Hepatocyte (in vitro differentiated cells): Measurements from ENCODE around the gene ADGRV1. TPM values are rescaled to one million over a fixed set of nuclear protein-coding genes. Genes with fewer than 3 reads are reported as not detected.

ENCODE experiments used
- DNase-seq: peaks from one replicate; pipeline ENCODE4 v3.0.0-alpha.2; 2016; ENCODE audit warnings: low spot score
- H2AFZ ChIP-seq: fragments of 200-600 bp; sonication (generic); 2 replicates; pipeline ENCODE4 v1.6.0; 2016; ENCODE audit warnings: antibody characterized with exemption, mild to moderate bottlenecking
- H3K27ac ChIP-seq: fragments of 200-600 bp; sonication (generic); 2 replicates; pipeline ENCODE4 v1.5.1; 2016; ENCODE audit warnings: mild to moderate bottlenecking
- H3K27me3 ChIP-seq: fragments of 200-600 bp; sonication (generic); 2 replicates; pipeline ENCODE4 v1.6.1; 2016
- H3K36me3 ChIP-seq: fragments of 200-600 bp; sonication (generic); replicated peaks from 2 replicates; pipeline ENCODE4 v1.5.1; 2016; ENCODE audit warnings: low read depth; ENCODE audit not compliant: insufficient read depth
- H3K4me1 ChIP-seq: fragments of 200-600 bp; sonication (generic); 2 replicates; pipeline ENCODE4 v1.5.1; 2016; ENCODE audit warnings: mild to moderate bottlenecking, moderate library complexity; ENCODE audit not compliant: insufficient read depth
- H3K4me2 ChIP-seq: fragments of 200-600 bp; sonication (generic); 2 replicates; pipeline ENCODE4 v1.6.0; 2016
- H3K4me3 ChIP-seq: fragments of 200-600 bp; sonication (generic); 2 replicates; pipeline ENCODE4 v1.5.1; 2016; ENCODE audit warnings: mild to moderate bottlenecking
- H3K79me2 ChIP-seq: fragments of 200-600 bp; sonication (generic); 2 replicates; pipeline ENCODE4 v1.6.0; 2017; ENCODE audit warnings: mild to moderate bottlenecking
- H3K9me2 ChIP-seq: fragments of 200-600 bp; sonication (generic); replicated peaks from 2 replicates; pipeline ENCODE4 v1.6.0; 2017; ENCODE audit warnings: mild to moderate bottlenecking; ENCODE audit not compliant: insufficient read depth
- H3K9me3 ChIP-seq: fragments of 200-600 bp; sonication (generic); 2 replicates; pipeline ENCODE4 v1.5.1; 2016; ENCODE audit warnings: low read depth, mild to moderate bottlenecking
- H4K20me1 ChIP-seq: fragments of 200-600 bp; sonication (generic); 2 replicates; pipeline ENCODE4 v1.6.0; 2016; ENCODE audit warnings: mild to moderate bottlenecking; ENCODE audit not compliant: insufficient read depth, poor library complexity, severe bottlenecking
- CTCF ChIP-seq: fragments of 200-600 bp; sonication (generic); IDR thresholded peaks from 2 replicates; pipeline ENCODE4 v1.5.1; 2016; ENCODE audit warnings: antibody characterized with exemption, mild to moderate bottlenecking; ENCODE audit not compliant: poor library complexity
- EZH2 ChIP-seq: fragments of 200-600 bp; sonication (generic); IDR thresholded peaks from 2 replicates; pipeline ENCODE4 v1.6.1; 2016; ENCODE audit warnings: antibody characterized with exemption, mild to moderate bottlenecking, borderline replicate concordance
- EZH2phosphoT487 ChIP-seq: fragments of 200-600 bp; sonication (generic); IDR thresholded peaks from one replicate; pipeline ENCODE4 v1.6.1; 2018; ENCODE audit warnings: antibody characterized with exemption, mild to moderate bottlenecking, low read depth, moderate library complexity; ENCODE audit not compliant: unreplicated experiment, severe bottlenecking
- WGBS: methylation state at CpG from one replicate; pipeline ENCODE4 v1.1.6; 2016; ENCODE audit warnings: low lambda C conversion rate; ENCODE audit errors: missing lambda C conversion rate; 5-methylcytosine and 5-hydroxymethylcytosine counted together
- polyA plus RNA-seq: library from polyadenylated mRNA; unstranded; fragments of >200 nt; fragmentation: Nextera tagmentation; extraction: Ambion mirVana; gene quantifications from 2 replicates; pipeline ENCODE4 v1.2.1, GENCODE V29; 2016
- total RNA-seq: library from RNA; depleted of rRNA; stranded (reverse); fragments of >200 nt; gene quantifications from 2 replicates; pipeline ENCODE4 v1.2.3, GENCODE V29; 2014

ADGRV1 gene
- total and polyA plus RNA-seq, 2 experiments from 2014 or later = 74.9 to 88.3 TPM

- no peak for TF ChIP-seq EZH2phosphoT487
- TF ChIP-seq EZH2 = no peak
- TF ChIP-seq CTCF = no peak
- H3K27ac ChIP-seq = no peak overlapping the region
- no peak overlapping the region for H3K4me3 ChIP-seq
- H3K4me1 ChIP-seq = peaks cover 36% of the 10 kb centered on the region
- 95% methylated on average over 2 of the region's 2 CpGs for WGBS
- no peaks in the 10 kb centered on the region for H3K27me3 ChIP-seq
- no peak overlapping the region for H3K4me2 ChIP-seq
- no peaks in the 10 kb centered on the region for H3K9me3 ChIP-seq
- no peak for DNase-seq
- no peaks in the 10 kb centered on the region for H3K79me2 ChIP-seq
- no peaks in the 10 kb centered on the region for H3K36me3 ChIP-seq
- H2AFZ ChIP-seq = no peak overlapping the region
- no peaks in the 10 kb centered on the region for H3K9me2 ChIP-seq
- H4K20me1 ChIP-seq = no peaks in the 10 kb centered on the region
Measured at GRCh38 chr5:91122651-91123050, 564.1 kb downstream of the ADGRV1 start.

GRCh38 chr5:91123291-91123690 lies 564.7 kb downstream of the ADGRV1 start:
- no peak overlapping the region for H3K4me2 ChIP-seq
- H4K20me1 ChIP-seq = no peaks in the 10 kb centered on the region
- DNase-seq = no peak
- no peaks in the 10 kb centered on the region for H3K79me2 ChIP-seq
- H3K4me1 ChIP-seq = peaks cover 36% of the 10 kb centered on the region
- 65% methylated on average over 3 of the region's 3 CpGs for WGBS
- H3K36me3 ChIP-seq = no peaks in the 10 kb centered on the region
- H3K9me3 ChIP-seq = no peaks in the 10 kb centered on the region
- no peak overlapping the region for H2AFZ ChIP-seq
- H3K4me3 ChIP-seq = no peak overlapping the region
- H3K27ac ChIP-seq = no peak overlapping the region
- H3K9me2 ChIP-seq = no peaks in the 10 kb centered on the region
- no peaks in the 10 kb centered on the region for H3K27me3 ChIP-seq
- no peak for TF ChIP-seq CTCF

GRCh38 chr5:91123901-91124300 lies 565.3 kb downstream of the ADGRV1 start:
- Histone ChIP-seq H3K4me2 (no peak overlapping the region), H3K27ac (no peak overlapping the region), H3K79me2 (no peaks in the 10 kb centered on the region), H2AFZ (no peak overlapping the region), H3K9me2 (no peaks in the 10 kb centered on the region), H4K20me1 (no peaks in the 10 kb centered on the region), H3K4me1 (peaks cover 33% of the 10 kb centered on the region), H3K9me3 (no peaks in the 10 kb centered on the region), H3K36me3 (no peaks in the 10 kb centered on the region), H3K27me3 (no peaks in the 10 kb centered on the region), H3K4me3 (no peak overlapping the region)
- TF ChIP-seq EZH2phosphoT487 (no peak), CTCF (no peak)
- WGBS = 91% methylated on average over 4 of the region's 4 CpGs
- DNase-seq = no peak

GRCh38 chr5:91125916-91126315 lies 567.3 kb downstream of the ADGRV1 start:
- H3K4me3 ChIP-seq = no peak overlapping the region
- no peaks in the 10 kb centered on the region for H3K9me2 ChIP-seq
- H4K20me1 ChIP-seq = no peaks in the 10 kb centered on the region
- no peak for DNase-seq
- no peak for TF ChIP-seq CTCF
- TF ChIP-seq EZH2phosphoT487 = no peak
- TF ChIP-seq EZH2 = no peak
- H3K4me2 ChIP-seq = peak overlapping the region; percentile 13
- H3K4me1 ChIP-seq = peaks cover 16% of the 10 kb centered on the region
- H3K27ac ChIP-seq = peak overlapping the region; percentile 58
- 93% methylated on average over 1 of the region's 1 CpG for WGBS
- no peaks in the 10 kb centered on the region for H3K9me3 ChIP-seq
- H3K36me3 ChIP-seq = no peaks in the 10 kb centered on the region
- no peaks in the 10 kb centered on the region for H3K79me2 ChIP-seq
- H2AFZ ChIP-seq = no peak overlapping the region
- no peaks in the 10 kb centered on the region for H3K27me3 ChIP-seq
